Measurements from ENCODE around the gene TSC2.
"Not testable (repeated sequence)": the region's sequence is repeated elsewhere in the genome, so short reads cannot be mapped to it uniquely, and the experiment has no call there.

DNA sequence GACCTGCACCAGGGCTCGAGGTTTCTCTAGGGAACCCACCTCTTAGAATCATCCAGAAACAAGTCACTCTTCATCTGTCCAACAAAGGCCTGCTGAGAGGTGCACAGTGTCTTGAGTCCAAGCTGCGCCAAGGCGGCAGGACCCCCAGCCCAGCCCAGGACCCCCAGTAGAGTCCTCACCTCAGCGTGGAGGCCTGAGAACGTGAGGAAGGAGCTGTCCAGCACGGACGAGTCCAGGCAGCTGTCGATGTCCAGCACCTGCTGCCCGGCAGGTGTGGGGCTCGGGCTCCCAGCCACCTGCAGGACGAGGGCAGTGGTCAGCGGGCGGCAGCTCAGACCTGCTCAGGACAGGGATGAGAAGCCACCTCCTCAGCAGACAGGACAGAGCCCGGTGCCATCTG is 49.9 kb downstream of the TSC2 start:
- TF ChIP-seq, protein P1, sequence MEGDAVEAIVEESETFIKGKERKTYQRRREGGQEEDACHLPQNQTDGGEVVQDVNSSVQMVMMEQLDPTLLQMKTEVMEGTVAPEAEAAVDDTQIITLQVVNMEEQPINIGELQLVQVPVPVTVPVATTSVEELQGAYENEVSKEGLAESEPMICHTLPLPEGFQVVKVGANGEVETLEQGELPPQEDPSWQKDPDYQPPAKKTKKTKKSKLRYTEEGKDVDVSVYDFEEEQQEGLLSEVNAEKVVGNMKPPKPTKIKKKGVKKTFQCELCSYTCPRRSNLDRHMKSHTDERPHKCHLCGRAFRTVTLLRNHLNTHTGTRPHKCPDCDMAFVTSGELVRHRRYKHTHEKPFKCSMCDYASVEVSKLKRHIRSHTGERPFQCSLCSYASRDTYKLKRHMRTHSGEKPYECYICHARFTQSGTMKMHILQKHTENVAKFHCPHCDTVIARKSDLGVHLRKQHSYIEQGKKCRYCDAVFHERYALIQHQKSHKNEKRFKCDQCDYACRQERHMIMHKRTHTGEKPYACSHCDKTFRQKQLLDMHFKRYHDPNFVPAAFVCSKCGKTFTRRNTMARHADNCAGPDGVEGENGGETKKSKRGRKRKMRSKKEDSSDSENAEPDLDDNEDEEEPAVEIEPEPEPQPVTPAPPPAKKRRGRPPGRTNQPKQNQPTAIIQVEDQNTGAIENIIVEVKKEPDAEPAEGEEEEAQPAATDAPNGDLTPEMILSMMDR (IDR thresholded peaks at IDR 0.05; ENCODE audit: low read depth, low read length, missing input control), result not testable (repeated sequence)
- not testable (repeated sequence) for TF ChIP-seq TAF1 (conservative IDR thresholded peaks at IDR 0.05); ZBTB33 (IDR thresholded peaks at IDR 0.05); JUND (IDR thresholded peaks at IDR 0.05)
- TF ChIP-seq, protein P2, sequence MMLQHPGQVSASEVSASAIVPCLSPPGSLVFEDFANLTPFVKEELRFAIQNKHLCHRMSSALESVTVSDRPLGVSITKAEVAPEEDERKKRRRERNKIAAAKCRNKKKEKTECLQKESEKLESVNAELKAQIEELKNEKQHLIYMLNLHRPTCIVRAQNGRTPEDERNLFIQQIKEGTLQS (IDR thresholded peaks at IDR 0.05), result not testable (repeated sequence)
- TF ChIP-seq, protein P3, sequence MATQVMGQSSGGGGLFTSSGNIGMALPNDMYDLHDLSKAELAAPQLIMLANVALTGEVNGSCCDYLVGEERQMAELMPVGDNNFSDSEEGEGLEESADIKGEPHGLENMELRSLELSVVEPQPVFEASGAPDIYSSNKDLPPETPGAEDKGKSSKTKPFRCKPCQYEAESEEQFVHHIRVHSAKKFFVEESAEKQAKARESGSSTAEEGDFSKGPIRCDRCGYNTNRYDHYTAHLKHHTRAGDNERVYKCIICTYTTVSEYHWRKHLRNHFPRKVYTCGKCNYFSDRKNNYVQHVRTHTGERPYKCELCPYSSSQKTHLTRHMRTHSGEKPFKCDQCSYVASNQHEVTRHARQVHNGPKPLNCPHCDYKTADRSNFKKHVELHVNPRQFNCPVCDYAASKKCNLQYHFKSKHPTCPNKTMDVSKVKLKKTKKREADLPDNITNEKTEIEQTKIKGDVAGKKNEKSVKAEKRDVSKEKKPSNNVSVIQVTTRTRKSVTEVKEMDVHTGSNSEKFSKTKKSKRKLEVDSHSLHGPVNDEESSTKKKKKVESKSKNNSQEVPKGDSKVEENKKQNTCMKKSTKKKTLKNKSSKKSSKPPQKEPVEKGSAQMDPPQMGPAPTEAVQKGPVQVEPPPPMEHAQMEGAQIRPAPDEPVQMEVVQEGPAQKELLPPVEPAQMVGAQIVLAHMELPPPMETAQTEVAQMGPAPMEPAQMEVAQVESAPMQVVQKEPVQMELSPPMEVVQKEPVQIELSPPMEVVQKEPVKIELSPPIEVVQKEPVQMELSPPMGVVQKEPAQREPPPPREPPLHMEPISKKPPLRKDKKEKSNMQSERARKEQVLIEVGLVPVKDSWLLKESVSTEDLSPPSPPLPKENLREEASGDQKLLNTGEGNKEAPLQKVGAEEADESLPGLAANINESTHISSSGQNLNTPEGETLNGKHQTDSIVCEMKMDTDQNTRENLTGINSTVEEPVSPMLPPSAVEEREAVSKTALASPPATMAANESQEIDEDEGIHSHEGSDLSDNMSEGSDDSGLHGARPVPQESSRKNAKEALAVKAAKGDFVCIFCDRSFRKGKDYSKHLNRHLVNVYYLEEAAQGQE (IDR thresholded peaks at IDR 0.05), result not testable (repeated sequence)

Data from liver (tissue), 3 donors.